GM12801 (cell line): ENCODE measurements around the gene AXIN2.

Experiments used
- CTCF ChIP-seq: IDR thresholded peaks from one replicate; pipeline ENCODE4 v1.5.1; 2011; ENCODE audit warnings: control low read depth; ENCODE audit not compliant: insufficient read length; ENCODE audit errors: extremely low read depth

The AXIN2 gene

GRCh38 chr17:65483438-65483837, 78.0 kb downstream of the AXIN2 start:
- TF ChIP-seq CTCF: no peak

GRCh38 chr17:65482201-65482600, 79.2 kb downstream of the AXIN2 start:
- TF ChIP-seq CTCF: no peak

GRCh38 chr17:65479282-65479681, 82.2 kb downstream of the AXIN2 start:
- no peak for TF ChIP-seq CTCF
